NCI-H1092 treated with DMSO at 0.1 percent for 48 hours (cell line): Measurements from ENCODE around the gene TTLL11.
A peak's percentile ranks its signal among the peaks of the same experiment; 100 is the strongest.
"Not testable (repeated sequence)": the region's sequence is repeated elsewhere in the genome, so short reads cannot be mapped to it uniquely, and the experiment has no call there.

Source experiments
- DNase-seq: peaks from one replicate; lab custom pipeline; 2025; lab: John Stamatoyannopoulos, UW

TTLL11 gene

GRCh38 chr9:122125158-122125508 lies 32.0 kb upstream of the TTLL11 start:
- DNase-seq: peak; percentile 61

GRCh38 chr9:122124528-122124927 lies 31.4 kb upstream of the TTLL11 start:
- no peak for DNase-seq

- no peak for DNase-seq
Measured at GRCh38 chr9:122124048-122124447, 30.9 kb upstream of the TTLL11 start.

- peak; percentile 58 for DNase-seq
Measured at GRCh38 chr9:122122903-122123632, 30.0 kb upstream of the TTLL11 start.

- DNase-seq: no peak
Measured at GRCh38 chr9:122122468-122122867, 29.4 kb upstream of the TTLL11 start.

- no peak for DNase-seq
Measured at GRCh38 chr9:122121931-122122330, 28.8 kb upstream of the TTLL11 start.

- no peak for DNase-seq
Measured at GRCh38 chr9:122121391-122121790, 28.3 kb upstream of the TTLL11 start.

- no peak for DNase-seq
Measured at GRCh38 chr9:122120316-122121071, 27.4 kb upstream of the TTLL11 start.

- DNase-seq: no peak
Measured at GRCh38 chr9:122119721-122120120, 26.6 kb upstream of the TTLL11 start.

GRCh38 chr9:122119166-122119521 lies 26.0 kb upstream of the TTLL11 start:
- no peak for DNase-seq

- no peak for DNase-seq
Measured at GRCh38 chr9:122118343-122119165, 25.4 kb upstream of the TTLL11 start.

GRCh38 chr9:122117241-122117640 lies 24.1 kb upstream of the TTLL11 start:
- not testable (repeated sequence) for DNase-seq

- no peak for DNase-seq
Measured at GRCh38 chr9:122116448-122117173, 23.5 kb upstream of the TTLL11 start.

GRCh38 chr9:122116040-122116439 lies 22.9 kb upstream of the TTLL11 start:
- no peak for DNase-seq

GRCh38 chr9:122115176-122116035 lies 22.3 kb upstream of the TTLL11 start:
- no peak for DNase-seq

- DNase-seq: no peak
Measured at GRCh38 chr9:122113574-122113973, 20.5 kb upstream of the TTLL11 start.

GRCh38 chr9:122112238-122112637 lies 19.1 kb upstream of the TTLL11 start:
- DNase-seq: no peak

GRCh38 chr9:122111413-122112085 lies 18.4 kb upstream of the TTLL11 start:
- no peak for DNase-seq

GRCh38 chr9:122110100-122110833 lies 17.2 kb upstream of the TTLL11 start:
- DNase-seq: no peak
